Measurements from ENCODE around the gene GRID1.

DNA sequence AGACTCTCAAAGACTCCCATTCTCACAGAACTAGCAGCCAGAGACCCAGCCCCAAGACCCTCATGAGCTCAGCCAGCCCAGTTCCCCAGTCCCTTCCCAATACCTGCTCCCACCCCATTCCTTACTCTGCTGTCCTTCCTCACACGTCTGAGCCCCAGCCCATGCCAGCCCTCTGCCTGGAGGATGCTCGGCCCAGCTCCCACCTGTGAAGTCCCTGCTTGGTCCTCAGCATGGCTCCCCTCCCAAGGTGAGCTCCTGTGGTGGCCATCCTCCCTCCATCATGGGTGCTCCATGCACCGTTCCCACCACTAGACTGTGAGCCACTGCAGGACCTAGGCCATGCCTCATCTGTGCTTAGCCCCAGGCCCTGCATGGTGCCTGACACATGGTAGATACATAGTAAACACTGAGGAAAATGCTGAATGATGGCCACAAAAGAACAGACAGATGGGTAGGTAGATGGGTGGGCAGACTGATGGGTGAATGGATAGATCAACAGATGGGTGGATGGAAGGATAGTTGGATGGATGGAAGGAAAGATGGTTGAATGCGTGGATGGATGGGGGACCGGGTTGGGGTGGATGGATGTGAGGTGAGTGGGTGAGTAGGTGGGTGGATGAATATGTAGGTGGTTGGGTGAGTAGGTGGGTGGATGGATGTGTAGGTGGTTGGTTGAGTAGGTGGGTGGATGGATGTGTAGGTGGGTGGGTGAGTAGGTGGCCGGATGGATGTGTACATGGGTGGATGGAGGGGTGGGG, 138.9 kb downstream of the GRID1 start:
- TF ChIP-seq, protein P1, sequence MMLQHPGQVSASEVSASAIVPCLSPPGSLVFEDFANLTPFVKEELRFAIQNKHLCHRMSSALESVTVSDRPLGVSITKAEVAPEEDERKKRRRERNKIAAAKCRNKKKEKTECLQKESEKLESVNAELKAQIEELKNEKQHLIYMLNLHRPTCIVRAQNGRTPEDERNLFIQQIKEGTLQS (CRISPR knock-in tag; conservative IDR thresholded peaks at IDR 0.05), result no peak
- TF ChIP-seq EMX1 (CRISPR knock-in tag; IDR thresholded peaks at IDR 0.05), result no peak

Measured in WTC11 (cell line).